GM12865 (cell line): Measurements from ENCODE around the gene CTH.

ENCODE experiments used
- DNase-seq: peaks from one replicate; pipeline ENCODE4 v3.0.0; 2010; ENCODE audit warnings: low read depth
- H3K4me3 ChIP-seq: 2 replicates; pipeline ENCODE4 v1.5.1; 2011; ENCODE audit warnings: mild to moderate bottlenecking, low read depth, low read length, control low read depth
- TF ChIP-seq, protein P1 (sequence below): IDR thresholded peaks from 2 replicates; pipeline ENCODE4 v1.5.1; 2011; ENCODE audit warnings: low read length, control low read depth, low read depth, inconsistent platforms; ENCODE audit not compliant: insufficient read depth; ENCODE audit errors: missing control alignments

Gene CTH

GRCh38 chr1:70487910-70488665 lies 77.0 kb downstream of the CTH start:
- H3K4me3 ChIP-seq, result no peak overlapping the region
- TF ChIP-seq, protein P1, sequence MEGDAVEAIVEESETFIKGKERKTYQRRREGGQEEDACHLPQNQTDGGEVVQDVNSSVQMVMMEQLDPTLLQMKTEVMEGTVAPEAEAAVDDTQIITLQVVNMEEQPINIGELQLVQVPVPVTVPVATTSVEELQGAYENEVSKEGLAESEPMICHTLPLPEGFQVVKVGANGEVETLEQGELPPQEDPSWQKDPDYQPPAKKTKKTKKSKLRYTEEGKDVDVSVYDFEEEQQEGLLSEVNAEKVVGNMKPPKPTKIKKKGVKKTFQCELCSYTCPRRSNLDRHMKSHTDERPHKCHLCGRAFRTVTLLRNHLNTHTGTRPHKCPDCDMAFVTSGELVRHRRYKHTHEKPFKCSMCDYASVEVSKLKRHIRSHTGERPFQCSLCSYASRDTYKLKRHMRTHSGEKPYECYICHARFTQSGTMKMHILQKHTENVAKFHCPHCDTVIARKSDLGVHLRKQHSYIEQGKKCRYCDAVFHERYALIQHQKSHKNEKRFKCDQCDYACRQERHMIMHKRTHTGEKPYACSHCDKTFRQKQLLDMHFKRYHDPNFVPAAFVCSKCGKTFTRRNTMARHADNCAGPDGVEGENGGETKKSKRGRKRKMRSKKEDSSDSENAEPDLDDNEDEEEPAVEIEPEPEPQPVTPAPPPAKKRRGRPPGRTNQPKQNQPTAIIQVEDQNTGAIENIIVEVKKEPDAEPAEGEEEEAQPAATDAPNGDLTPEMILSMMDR, result peak; percentile 87
- DNase-seq, result peak; percentile 65
